Osteoblast (primary cell): ENCODE measurements around the gene AATK. TPM values are rescaled to one million over a fixed set of nuclear protein-coding genes. Genes with fewer than 3 reads are reported as not detected.

Experiments used
- DNase-seq: peaks from one replicate; pipeline ENCODE4 v3.0.0; 2011; ENCODE audit warnings: low spot score, mixed read lengths; ENCODE audit not compliant: insufficient read length; ENCODE audit errors: missing footprints
- H2AFZ ChIP-seq: 2 replicates; pipeline ENCODE4 v1.6.0; 2011; ENCODE audit warnings: mild to moderate bottlenecking, low read length
- H3K27ac ChIP-seq: 2 replicates; pipeline ENCODE4 v1.5.1; 2011; ENCODE audit warnings: mild to moderate bottlenecking, low read depth, low read length, moderate library complexity
- H3K27me3 ChIP-seq: 2 replicates; pipeline ENCODE4 v1.6.0; 2012; ENCODE audit warnings: mild to moderate bottlenecking, control low read depth, inconsistent platforms, low read length, moderate library complexity; ENCODE audit not compliant: insufficient read depth
- H3K36me3 ChIP-seq: 2 replicates; pipeline ENCODE4 v1.5.1; 2011; ENCODE audit warnings: mild to moderate bottlenecking, low read length, control low read depth, moderate library complexity; ENCODE audit not compliant: insufficient read depth
- H3K4me1 ChIP-seq: 2 replicates; pipeline ENCODE4 v1.5.1; 2011; ENCODE audit warnings: mild to moderate bottlenecking, low read length, control low read depth, moderate library complexity; ENCODE audit not compliant: insufficient read depth
- H3K4me2 ChIP-seq: 2 replicates; pipeline ENCODE4 v1.6.0; 2011; ENCODE audit warnings: mild to moderate bottlenecking, low read length; ENCODE audit not compliant: insufficient read depth
- H3K4me3 ChIP-seq: fragments of 200-600 bp; sonication (generic); 3 replicates; pipeline ENCODE4 v1.5.1; 2012; ENCODE audit warnings: mild to moderate bottlenecking, low read length, inconsistent platforms; ENCODE audit not compliant: insufficient read depth
- H3K79me2 ChIP-seq: 2 replicates; pipeline ENCODE4 v1.6.0; 2012; ENCODE audit warnings: mild to moderate bottlenecking, low read length, control low read depth, inconsistent platforms; ENCODE audit not compliant: insufficient read depth
- H3K9me3 ChIP-seq: 2 replicates; pipeline ENCODE4 v1.5.1; 2011; ENCODE audit warnings: low read depth, low read length, control low read depth
- H4K20me1 ChIP-seq: 2 replicates; pipeline ENCODE4 v1.6.0; 2012; ENCODE audit warnings: mild to moderate bottlenecking, low read length, control low read depth; ENCODE audit not compliant: insufficient read depth
- total RNA-seq: library from RNA; depleted of rRNA; stranded (reverse); fragments of >200 nt; gene quantifications from 2 replicates; pipeline ENCODE4 v1.2.3, GENCODE V29; 2012
- TF ChIP-seq, protein P1 (sequence below): IDR thresholded peaks from 2 replicates; pipeline ENCODE4 v1.5.1; 2011; ENCODE audit warnings: mild to moderate bottlenecking, low read depth, low read length, moderate library complexity; ENCODE audit errors: extremely low read depth

Gene AATK
- total RNA-seq, 1 donor, result under 0.01 TPM

DNA sequence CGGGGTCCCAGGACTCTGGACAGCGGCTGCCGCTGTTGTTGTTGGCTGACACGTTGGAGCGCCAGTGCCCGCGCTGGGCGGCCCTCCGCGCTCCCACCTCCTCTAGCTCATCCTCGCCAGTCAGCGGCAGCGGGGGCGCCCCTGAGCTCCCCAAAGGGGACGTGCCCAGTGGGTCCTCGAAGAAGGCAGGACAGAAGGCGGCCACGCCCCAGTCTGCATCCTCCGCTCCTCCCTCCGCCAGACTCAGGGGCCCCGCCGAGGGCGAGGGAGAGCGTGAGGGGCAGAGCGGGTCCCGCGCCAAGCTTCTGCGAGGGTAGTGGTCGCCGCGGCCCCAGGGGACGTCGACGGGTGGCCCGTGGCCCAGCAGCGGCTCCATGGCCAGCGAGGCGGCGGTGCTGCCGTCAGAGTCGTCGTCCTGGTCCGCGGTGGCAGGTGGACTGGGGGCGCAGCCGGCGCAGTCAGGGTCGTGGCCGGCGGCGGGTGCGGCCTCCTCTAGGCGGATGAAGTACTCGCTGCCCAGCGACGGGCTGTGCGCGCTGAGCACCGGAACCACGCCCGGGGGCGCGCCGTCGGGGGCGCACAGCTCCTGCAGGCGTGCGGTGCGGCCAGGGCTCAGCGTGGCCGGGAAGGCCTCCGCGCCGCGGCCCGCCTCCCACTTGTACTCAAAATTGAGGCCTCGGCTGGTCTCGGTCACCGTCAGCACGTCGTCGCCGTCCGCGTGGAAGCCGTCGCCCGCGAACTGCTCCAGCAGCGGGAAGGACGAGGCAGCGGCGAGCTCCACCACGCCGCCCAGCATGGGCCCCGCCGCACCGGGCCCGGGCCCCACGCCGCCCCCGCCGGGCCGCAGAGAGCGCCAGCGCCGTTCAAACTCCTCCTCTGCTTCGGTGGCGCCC lies 43.9 kb downstream of the AATK start:
- Histone ChIP-seq H3K27me3 (peaks cover 9% of the 10 kb centered on the region), H3K4me1 (no peaks in the 10 kb centered on the region), H3K27ac (no peak overlapping the region), H3K4me2 (no peak overlapping the region), H3K4me3 (no peak overlapping the region), H3K9me3 (no peaks in the 10 kb centered on the region), H3K79me2 (no peaks in the 10 kb centered on the region), H4K20me1 (peaks cover 3% of the 10 kb centered on the region), H2AFZ (no peak overlapping the region), H3K36me3 (no peaks in the 10 kb centered on the region)
- DNase-seq, result no peak
- TF ChIP-seq, protein P1, sequence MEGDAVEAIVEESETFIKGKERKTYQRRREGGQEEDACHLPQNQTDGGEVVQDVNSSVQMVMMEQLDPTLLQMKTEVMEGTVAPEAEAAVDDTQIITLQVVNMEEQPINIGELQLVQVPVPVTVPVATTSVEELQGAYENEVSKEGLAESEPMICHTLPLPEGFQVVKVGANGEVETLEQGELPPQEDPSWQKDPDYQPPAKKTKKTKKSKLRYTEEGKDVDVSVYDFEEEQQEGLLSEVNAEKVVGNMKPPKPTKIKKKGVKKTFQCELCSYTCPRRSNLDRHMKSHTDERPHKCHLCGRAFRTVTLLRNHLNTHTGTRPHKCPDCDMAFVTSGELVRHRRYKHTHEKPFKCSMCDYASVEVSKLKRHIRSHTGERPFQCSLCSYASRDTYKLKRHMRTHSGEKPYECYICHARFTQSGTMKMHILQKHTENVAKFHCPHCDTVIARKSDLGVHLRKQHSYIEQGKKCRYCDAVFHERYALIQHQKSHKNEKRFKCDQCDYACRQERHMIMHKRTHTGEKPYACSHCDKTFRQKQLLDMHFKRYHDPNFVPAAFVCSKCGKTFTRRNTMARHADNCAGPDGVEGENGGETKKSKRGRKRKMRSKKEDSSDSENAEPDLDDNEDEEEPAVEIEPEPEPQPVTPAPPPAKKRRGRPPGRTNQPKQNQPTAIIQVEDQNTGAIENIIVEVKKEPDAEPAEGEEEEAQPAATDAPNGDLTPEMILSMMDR, result no peak

DNA sequence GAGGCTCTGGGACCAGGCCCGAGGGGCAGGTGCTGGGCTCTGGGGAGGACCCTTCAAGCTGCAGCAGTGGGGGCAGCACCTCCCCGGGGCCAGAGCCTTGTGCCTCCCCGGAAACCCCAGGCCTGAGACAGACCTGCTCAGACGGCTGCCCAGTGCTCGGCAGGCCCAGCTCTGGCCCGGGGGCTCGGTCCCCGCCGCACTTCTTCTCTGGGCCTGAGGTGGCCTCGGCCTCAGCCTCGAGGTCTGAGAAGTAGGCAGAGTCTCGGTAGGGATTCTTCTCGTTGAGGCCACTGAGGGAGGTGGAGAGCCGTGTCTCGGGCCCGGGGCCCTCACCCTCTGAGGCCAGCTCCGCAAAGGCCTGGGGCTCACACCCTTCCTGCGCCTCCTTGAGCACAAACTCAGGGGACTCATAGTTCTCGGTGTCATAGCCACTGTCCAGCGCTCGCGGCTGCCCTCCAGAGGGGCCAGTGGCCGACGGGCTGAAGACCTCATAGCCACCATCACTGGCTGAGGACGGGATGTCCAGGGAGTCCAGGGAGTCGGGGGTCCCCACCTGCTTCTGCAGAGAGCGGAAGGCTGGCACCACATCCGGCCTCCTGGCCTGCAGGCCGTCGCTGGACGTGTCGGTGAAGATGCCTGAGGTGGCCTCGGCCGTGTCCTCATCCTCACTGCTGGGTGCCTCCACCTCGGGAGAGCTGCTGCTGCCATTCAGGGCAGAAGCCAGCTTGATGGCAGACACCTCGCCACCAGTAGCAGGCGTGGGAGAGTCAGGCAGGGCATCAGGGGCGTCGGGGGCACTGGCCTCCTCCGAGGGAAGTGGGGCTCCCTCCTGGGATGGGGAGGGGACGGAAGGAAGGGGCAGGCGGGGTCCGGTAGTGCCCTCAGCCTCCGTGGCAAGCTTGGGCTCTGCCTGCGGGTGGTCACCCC lies 45.1 kb downstream of the AATK start:
- Histone ChIP-seq H4K20me1 (peaks cover 3% of the 10 kb centered on the region), H3K4me1 (no peaks in the 10 kb centered on the region), H3K4me2 (no peak overlapping the region), H2AFZ (no peak overlapping the region), H3K36me3 (no peaks in the 10 kb centered on the region), H3K27me3 (peaks cover 7% of the 10 kb centered on the region), H3K4me3 (no peak overlapping the region), H3K79me2 (no peaks in the 10 kb centered on the region), H3K27ac (no peak overlapping the region), H3K9me3 (no peaks in the 10 kb centered on the region)
- TF ChIP-seq, protein P1, result no peak
- DNase-seq, result no peak

DNA sequence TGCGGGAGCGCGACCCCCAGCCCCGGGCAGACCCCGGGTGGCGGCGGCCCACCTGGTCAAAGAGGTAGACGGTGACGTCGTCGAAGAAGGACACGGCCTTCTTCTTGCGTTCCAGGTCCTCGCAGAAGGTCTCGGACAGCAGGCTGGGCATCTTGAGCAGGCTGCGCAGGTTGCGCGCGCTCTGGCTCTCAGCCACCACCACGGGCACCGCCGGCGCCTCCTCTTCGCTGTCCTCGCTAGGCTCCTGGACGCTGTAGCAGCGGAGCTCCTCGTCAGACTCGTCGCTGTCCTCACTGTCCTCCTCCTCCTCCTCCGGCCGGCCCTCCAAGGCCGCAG lies 45.9 kb downstream of the AATK start:
- Histone ChIP-seq H3K36me3 (no peaks in the 10 kb centered on the region), H3K27me3 (peaks cover 7% of the 10 kb centered on the region), H2AFZ (no peak overlapping the region), H3K9me3 (no peaks in the 10 kb centered on the region), H3K79me2 (no peaks in the 10 kb centered on the region), H3K4me1 (no peaks in the 10 kb centered on the region), H3K27ac (no peak overlapping the region), H3K4me3 (peak overlapping the region; percentile 66), H3K4me2 (peak overlapping the region; percentile 76), H4K20me1 (peaks cover 3% of the 10 kb centered on the region)
- TF ChIP-seq, protein P1, result no peak
- no peak for DNase-seq
